HG02642 (cell line): ENCODE measurements around the gene BTBD8.

ENCODE experiments used
- ATAC-seq: cut with Tn5 transposase; IDR thresholded peaks from one replicate; pipeline ENCODE4 v1.9.1; 2021; ENCODE audit warnings: mild to moderate bottlenecking; ENCODE audit not compliant: unreplicated experiment, poor library complexity

BTBD8 gene

DNA sequence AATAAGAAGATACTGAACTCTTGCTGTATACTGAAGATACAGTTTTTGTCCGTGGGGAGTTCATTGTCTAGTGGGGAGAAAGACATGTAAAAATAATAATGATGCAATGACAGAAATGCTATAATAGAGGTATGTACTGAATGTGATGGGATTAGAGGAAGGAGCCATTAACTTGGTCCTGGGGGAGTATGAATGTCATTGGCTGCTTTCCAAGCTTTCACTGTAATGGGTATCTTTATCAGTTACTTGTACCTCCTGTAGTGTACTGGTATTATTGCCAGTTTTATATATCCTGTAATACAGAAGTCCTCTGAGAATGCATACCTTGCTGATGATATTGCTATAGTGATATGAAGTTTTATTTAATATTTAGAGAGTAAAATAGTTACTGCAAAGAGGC lies 7.4 kb downstream of the BTBD8 start:
- no peak for ATAC-seq

DNA sequence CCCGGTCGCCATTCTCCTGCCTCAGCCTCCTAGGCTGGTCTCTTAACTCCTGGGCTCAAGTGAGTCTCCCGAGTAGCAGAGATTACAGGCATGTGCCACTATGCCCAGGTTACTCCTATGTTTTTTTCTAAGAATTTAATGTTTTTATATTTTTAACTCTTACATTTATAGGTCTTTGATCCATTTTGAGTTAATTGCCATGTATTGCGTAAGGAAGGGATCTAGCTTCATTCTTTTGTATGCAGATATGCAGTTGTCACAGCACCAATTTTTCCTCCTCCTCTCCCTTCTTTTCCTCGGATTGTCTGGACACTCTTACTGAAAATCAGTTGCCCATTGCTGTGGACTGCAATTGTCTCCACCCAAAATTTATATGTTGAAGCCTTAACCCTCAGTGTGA lies 11.5 kb downstream of the BTBD8 start:
- no peak for ATAC-seq

DNA sequence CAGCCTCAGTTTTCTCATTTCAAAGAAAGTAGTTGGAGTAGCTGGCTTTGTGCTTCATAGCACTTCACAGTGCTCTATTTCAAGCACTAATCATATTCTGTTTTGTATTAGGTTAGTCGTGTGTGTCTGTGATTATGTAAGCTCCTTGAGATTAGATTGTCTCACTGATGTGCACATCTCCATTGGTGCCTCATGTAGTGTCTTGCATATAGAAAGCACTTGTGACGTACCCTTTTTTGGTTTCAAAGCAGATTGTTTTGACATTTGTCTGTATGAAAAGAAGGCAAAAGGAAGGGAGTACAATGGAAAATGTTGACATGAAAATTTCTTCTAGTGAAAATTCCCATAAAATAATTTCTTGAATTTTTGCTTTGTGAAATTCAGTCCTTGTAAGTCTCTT lies 13.9 kb downstream of the BTBD8 start:
- ATAC-seq = no peak

DNA sequence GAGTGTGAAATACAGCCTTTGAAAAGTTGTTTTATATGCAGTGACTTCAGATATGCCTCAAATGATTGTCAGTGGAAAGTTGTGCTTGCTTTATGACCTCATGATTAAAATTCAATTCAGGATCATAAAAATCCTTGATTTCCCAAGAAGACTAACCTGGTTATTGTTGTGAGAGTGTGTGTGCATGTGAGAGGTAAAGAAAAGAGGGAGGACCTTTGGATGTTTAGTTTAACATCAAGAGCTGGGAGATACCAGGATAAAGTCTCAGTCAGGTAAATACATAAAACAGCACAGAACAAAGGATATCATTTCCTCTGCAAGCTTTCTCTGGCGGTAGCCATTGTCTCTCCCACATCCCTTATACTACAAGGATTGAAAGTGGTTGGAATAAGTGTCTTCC lies 14.4 kb downstream of the BTBD8 start:
- no peak for ATAC-seq

DNA sequence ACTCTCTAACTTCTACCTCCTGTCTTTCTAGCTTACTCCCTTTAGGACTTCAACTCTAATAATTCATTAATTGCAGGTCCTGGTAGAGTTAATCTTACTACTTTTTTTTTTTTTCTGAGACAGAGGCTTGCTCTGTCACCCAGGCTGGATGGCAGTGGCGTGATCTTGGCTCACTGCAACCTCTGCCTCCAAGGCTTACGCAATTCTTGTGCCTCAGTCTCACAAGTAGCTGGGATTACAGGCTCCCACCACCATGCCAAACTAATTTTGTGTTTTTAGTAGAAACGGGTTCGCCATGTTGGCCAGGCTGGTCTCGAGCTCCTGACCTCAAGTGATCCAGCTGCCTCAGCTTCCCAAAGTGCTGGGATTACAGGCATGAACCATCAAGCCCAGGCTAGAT lies 15.7 kb downstream of the BTBD8 start:
- ATAC-seq = no peak

DNA sequence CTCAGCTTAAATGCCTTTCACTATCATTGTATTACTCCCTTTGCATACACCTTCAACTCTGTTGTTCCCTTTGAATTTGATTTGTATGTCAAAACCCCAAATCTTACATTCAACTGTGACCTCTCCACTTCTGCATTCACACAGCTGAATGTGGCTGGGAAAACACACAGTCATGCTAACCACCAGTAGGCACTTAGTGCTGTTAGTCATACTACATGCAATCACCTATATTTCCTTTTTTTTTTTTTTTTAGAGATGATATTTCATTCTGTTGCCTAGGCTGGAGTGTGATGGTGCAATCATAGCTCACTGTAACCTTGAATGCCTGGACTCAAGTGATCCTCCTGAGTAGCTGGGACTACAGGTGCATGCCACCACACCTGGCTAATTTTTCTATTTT lies 16.2 kb downstream of the BTBD8 start:
- ATAC-seq = no peak

DNA sequence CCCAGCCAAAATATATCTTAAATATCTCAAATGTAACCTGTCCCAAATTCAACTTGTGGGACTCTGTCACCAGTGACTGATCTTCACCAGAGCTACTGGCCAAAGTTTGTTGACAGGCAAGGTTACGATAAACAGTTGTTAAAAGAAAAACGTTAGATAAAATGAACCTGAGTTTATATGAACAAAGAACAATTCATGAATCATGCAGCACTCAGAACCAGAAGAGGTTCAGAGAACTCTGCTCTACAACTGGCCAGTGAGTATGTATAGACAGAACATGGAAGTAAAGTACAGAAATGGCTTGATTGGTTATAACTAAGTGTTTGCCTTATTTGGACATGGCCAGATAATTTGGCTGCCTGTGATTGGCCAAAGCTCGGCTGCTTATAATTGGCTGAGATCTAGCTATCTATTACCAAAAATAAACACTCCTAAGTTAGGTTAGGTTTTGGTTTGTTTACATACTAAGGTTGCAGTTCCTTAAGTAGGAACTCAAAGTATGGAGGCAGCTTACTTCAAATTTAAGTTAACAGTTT lies 25.5 kb downstream of the BTBD8 start:
- ATAC-seq = no peak

DNA sequence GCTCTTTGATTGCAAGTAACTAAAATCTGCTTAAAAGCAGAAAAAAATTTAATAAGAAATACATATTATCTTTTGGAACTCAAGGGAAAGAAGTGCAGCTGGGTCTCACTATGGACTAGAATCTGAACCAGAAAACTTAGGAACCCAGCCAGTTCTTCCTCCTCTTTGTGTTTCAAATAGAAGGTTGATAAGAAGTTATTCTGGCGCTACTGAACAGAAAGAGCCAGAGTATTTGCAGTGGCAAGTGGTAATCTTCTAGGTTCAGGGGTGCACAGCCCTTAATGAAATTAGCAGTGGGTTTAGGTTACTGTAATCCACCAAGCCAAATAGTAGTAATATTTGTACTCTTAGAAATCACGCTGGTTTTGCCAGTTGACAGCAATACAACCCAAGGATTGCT lies 28.5 kb downstream of the BTBD8 start:
- no peak for ATAC-seq

DNA sequence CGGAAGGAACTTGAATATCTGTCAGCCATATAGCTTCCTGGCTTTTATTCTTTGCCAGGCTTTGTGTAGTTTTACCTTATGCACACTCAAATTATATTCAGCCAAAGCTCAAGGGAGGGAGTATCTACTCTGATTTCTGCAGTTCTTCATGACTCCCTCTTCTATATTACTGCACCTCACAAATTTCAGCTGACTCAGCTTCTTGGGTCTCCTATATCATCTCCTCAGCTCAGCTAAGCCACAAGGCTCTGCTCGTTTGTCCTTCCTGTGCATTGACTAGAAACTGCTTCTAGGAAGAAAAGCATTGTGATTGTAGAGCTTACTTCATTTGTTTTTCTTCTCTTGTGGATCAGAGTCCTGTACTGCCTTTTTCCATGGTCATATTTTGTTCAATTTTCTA lies 37.4 kb downstream of the BTBD8 start:
- ATAC-seq = no peak

DNA sequence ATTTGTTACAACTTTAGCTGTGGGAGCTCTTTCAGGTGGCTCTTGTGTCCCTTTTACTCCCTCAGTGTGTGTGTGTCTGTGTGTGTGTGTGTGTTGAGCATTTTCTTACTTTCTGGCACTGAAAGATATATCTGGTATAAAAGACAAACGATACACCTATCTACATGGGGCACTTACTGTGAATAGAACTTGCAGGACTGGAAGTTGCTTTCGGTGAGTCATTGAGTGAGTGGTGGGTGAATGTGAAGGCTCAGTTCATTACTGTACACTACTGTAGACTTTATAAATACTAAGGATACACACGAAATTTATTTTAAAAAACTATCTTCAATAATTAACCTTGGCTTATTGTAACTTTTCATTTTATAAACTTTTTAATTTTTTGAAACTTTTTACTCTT lies 38.7 kb downstream of the BTBD8 start:
- ATAC-seq = no peak

DNA sequence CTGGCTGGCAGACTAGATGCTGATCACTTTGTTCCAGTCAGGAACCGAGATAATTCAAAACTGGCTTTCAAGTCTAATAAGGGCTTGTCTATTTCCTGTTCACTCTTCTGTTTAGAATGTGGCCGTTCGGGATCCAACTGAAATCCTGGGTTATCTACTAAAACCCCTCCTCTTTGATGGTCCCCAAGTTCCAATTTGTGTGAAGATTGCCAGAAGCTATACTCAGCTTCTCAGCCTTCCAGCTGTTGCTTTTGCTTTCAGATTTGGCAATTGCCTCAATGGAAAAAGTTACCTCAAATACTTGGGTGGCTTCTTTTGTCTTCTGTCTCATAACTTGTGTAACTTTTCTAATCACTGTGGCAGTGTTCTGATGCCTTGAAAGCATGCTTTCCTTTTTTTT lies 43.7 kb downstream of the BTBD8 start:
- no peak for ATAC-seq

DNA sequence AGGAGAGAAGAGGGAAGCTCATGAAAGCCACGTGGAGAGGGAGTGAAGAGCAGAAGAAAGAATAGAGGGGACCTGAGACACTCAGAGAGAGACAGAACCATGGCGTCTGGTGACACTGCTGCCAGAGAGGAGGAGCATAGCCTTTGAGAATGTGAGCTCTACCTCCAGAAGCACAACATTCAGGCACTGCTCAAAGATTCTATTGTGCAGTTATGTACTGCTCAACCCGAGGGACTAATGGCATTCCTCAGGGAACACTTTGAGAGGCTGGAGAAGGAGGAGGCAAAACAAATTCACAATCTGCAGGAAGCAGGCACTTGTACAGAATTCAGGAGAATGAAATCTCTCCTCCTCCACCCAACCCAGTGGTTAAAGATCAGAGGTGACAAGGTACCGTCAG lies 45.1 kb downstream of the BTBD8 start:
- no peak for ATAC-seq

DNA sequence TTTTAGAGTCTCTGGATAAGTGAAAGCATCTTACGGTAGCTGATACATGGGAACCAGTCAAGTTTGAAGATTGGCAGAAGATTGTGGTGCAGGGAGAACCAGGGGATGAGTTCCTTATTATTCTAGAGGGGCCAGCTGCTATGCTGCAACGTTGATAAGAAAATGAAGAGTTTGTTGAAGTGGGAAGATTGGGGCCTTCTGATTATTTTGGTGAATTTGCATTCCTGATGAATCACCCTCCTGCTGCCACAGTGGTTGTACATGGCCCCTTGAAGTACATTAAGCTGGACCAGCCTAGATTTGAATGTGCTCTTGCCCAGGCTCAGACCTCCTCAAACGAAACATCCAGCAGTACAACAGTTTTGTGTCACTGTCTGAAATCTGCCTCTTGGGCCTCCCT lies 45.9 kb downstream of the BTBD8 start:
- ATAC-seq = no peak

DNA sequence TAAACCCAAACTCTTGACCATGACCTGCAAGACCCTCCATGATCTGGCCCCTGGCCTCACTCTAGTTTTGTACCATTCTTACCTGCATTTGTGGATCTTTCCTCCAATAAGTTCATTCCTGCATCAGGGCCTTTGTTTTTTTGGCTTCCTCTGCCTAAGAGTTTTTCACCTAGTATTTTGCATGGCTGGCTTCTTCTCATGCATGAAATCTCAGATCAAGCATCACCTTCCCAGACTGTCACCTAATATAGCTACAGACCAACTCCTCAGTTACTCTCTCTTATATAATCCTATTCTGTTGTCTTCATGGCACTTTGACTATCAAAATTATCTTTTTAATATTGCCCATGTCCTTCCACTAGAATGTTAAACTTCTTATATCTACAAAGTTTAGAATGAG lies 54.2 kb downstream of the BTBD8 start:
- no peak for ATAC-seq

DNA sequence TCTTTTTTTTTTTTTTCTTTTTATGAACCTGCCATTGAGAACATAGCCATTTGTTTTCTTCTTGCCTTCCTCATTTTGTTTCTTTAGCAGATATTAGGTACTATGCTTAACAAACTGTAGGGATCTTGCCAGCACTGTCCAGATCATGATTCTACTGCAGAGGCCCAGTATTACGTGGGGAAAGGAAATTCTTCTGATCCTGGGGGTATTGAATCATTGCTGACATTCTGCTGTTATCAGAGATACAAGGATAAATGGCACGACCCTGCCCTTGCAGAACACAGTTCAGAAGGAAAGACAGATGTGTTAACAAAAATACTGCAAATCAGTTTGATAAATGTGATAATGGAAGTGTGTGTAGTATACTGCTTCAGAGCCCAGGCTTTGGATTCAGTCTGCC lies 56.2 kb downstream of the BTBD8 start:
- ATAC-seq = no peak

DNA sequence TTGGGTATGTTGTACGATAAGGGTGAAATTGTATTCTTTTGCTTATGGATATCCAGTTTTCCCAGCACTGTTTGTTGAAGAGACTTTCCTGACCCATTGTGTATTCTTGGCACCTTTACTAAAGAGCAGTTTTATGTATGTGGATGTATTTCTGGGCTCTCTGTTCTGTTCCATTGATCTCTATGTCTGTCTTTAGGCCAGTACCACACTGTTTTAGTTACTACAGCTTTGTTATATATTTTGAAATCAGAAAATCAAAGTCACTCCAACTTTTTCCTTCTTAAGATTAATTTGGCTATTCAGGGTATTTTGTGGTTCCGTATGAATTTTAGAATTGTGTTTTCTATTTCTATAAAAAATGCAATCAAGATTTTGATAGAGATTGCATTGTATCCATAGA lies 74.8 kb downstream of the BTBD8 start:
- ATAC-seq = no peak

DNA sequence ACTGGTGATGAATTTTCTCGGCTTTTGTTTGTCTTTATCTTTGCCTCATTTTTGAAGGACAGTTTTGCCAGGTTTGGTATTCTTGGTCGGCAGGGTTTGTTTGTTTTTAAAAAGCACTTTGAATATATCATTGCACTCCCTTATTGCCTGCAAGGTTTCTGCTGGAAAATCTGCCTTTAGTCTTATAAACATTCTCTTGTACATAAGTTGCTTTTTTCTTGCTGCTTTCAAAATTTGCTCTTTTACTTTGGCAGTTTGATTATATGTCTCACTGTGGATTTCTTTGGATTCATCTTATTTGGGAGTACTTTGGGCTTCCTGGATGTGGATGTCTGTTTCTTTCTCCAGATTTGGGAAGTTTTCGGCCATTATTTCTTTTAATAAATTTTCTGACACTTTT lies 79.4 kb downstream of the BTBD8 start:
- ATAC-seq = no peak

DNA sequence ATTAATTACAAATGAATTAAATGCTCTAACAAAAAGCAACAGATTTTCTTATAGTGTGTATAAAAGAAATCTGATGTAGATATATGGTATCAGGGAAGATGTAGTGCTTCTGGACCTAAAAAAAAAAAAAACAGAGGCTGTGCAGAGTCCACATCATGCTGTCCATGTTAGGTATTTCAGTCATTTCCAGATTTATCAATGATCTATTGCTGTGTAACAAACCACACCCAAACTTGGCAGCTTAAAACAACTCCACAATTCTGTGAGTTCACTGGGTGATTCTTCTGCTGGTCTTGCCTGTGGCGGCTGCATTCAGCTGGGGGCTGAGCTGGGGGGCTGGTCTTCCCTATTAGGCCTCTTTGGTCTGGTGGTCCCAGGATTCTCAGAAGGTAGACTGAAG lies 85.2 kb downstream of the BTBD8 start:
- ATAC-seq = no peak

DNA sequence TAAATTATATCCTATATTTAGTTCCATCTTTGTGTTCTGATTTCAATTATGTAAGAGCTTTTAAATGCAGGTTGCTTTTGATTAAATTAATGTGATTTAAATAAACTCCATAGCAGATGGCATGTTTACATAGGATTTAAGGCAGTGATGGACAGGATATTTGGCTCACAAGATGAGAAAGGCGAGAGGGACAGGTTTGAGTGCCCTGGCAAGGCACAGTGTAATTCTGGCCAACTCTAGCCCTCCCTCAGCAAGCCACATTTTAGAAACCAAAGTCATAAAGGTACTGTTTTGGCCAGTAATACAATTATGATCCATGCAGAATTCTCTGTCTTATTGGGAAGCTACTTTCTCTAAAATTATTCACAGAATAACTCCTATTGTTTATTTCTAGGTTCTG lies 87.0 kb downstream of the BTBD8 start:
- no peak for ATAC-seq

DNA sequence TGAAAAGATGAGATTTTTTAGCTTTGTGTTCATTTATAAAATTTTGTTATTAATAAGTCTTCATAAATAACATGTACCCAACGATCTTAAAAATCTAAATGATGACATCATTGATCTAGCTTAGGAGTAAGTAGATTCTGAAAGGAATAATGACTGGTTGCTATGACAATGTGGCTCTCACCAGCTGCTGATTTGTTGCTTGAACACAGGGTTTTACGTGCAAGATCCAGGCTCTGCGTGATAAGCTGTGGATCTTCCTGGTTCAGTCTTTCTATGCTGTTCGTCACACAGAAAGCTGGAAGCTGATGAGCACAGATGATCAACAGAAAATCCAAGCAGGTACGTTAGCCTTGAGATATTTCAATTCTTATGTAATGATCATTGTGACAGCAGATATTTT lies 88.5 kb downstream of the BTBD8 start:
- ATAC-seq = no peak

DNA sequence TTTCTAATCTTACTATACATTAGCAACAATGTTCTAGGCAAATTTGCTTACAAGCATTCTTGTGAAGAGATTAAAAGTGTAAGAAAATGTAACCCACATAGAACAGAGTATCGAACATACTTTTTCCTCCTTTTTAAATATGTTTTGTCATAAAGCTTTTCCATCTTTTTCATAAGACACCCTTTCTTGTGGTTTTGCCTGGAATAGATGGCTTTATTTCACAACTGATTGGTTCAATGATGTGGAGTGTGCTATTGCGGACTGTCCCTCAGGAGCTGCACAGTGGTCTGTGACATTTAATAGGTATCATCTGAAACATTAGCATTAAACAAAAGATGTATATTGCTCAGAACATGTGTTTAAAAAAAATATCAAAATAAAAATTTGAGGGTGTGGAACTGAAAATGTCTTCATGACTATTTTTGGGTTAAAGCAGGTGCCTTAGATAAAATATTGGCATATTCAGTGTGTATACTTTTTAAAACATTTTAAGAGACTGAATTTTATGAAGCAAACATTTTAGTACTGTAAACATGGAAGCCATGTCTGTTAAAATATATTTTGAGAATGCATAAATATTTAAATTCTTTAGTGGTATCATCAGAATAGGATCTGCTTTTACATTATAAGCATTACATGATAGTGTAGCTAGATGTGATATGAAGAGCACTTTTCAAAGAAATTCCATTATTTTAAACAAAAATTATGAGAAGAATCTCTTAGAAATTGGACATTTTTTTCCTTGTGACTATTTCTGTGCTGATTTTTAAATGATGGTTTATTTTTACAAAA lies 89.3 kb downstream of the BTBD8 start:
- no peak for ATAC-seq

DNA sequence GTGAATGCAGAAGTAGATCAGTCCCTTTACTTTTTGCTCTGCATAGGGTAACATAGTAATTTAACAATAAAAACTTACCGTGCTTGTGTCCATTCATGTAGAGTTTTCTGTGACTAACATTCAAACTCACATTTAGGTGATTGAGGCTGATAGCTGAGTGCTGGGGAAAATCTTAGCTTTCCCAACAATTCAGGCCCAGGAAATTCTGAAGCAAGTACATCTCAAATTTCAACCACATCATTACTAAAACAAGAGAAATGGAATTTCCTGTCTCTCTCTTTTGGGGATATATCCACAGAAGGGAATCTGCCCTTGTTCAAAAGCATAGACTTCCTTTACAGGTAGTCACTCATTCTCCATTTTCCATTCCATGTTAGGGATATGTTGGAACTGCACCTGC lies 104.5 kb downstream of the BTBD8 start:
- ATAC-seq = no peak

DNA sequence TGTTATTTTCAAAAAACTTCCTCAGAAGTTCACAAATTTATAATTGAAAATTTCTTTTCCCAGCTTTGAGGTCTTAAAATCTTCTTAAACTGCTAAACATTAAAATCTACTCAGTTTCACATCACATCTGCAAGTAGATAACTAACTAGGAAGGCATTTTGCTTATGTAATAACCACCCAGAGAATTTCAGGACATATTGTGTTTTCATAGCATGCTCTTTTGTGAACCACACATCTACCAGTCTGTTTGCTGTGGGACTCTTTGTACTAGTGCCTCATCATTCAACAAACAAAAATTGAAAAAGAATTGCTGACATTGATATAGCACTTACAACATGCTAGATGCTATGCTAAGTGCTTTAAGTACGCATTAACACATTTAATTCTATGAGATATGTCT lies 105.9 kb downstream of the BTBD8 start:
- ATAC-seq = no peak
